GM21619 (cell line): Measurements from ENCODE around the gene VMAC.

ENCODE experiments used
- ATAC-seq: cut with Tn5 transposase; IDR thresholded peaks from one replicate; pipeline ENCODE4 v1.9.1; 2021; ENCODE audit not compliant: unreplicated experiment

VMAC gene

DNA sequence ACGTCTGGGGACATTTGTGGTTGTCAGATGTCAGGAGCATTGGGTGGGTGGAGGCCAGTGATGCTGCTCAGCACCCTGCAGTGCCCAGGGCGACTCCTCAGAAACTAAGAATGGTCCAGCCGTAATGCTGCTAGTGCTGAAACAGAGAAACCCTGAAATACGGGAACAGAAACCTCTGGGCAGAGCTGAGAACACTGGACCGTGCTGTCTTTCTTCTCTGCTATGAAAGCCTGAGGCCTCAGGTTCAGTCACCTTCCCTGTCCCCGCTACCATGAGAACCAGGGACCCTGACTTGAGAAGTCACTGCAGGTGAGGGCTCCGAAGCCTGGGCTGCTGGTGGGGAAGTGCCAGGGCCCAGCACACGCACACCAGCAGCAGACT lies 22.8 kb downstream of the VMAC start:
- no peak for ATAC-seq

DNA sequence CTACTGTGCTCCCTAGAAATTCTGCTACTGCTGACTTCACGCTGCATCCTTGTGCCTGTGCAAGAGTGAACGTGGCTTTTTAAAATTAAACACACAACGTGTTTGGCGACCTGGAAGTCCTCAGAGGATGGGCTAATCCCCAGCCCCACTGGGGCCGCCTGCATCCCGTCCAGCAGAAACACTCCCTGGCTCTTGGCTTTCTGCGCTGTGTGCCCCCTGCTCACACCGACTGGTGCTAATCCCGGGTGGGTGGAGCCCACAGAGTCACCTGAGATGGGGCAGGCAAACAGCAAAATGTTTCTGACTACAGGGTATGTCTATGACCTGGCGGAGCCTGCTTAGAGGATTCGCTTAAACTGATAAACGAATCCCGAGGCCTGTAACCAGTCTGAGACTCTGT lies 24.5 kb downstream of the VMAC start:
- no peak for ATAC-seq

DNA sequence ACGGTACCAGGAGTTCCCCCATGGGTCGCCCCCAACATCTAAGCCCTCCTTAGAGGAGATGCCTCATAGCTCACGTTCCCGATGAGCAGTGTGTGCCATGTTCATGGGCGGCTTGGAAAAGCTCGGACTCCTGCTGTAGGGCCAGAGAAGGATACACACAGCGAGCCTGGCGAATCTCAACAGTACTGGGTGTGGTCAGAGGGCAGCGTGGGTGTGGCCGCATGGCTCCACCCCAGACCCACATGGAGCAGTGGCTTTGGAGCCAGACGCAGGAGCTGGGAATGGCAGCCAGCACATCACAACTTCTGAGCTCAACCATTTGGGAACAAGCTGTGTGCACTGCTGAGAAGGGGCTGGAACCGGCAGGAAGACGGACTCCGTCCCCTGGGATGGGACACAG lies 25.0 kb downstream of the VMAC start:
- ATAC-seq: no peak

DNA sequence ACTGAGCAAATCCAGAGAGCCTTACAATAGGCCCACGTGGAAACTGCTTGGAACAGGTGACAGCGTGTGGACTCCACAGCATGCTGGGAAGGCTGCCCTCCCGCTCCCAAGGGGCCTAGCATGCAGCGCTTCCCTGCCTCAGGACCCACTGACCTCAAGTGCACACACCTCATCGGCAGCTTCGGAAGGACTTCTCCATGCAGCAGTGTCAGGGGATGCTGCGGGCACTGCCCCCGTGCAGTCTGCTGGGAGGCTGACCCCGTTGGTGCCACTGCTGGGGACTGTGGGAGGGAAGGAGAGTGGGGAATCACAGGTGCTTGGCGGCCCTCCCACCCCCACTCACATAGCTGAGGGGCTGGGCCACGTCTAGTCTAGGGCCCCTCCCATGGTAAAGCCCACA lies 26.6 kb downstream of the VMAC start:
- ATAC-seq: no peak

DNA sequence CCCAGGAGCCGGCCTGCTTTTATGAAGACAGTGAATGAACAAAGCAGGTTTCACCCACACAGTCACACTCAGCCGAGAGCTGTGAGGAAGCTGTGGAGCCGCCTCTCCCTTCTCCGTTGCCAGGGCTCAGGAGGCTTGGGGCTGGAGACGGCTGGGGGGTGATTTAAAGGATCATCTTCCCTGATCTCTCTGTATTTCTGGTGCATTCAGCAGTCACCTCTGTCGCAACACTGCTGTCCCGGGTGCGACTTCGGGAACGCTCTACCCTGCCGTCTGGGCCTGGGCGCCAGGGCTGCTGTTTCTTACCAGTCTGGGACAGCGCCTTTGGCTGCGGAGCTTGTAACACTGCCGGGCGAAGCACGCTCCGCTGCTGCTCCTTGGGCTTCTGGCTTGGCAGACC lies 27.5 kb downstream of the VMAC start:
- ATAC-seq: no peak

DNA sequence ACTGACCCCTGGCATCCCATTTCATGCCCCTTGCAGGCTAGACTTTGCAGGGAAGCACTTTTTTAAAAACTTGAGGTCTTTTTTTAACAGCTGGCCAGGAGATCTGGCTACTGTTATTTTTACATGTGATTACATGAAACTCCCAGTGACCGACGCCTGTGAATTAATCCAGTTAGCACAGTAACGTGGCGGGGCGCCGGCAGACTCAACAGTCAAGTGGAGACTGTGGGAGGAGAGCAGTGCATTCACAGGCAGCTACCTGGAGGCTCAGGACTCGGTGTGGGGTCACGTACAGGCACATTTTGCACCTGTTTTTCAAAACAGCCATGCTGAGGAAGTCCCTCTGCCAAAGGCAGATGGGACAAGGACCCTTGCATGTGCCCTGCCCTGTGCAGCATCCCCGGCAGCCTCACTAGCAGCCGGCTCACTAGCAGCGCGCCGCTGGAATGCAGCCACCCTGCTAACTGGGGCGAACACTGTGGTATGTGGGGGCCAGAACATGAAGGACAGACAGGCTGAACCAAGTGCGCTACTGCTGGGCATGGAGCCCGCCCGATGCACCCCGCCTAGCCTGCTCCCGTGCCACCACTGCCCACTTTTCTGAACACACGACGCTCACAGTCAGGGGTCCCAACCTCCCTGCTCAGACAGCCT lies 28.1 kb downstream of the VMAC start:
- no peak for ATAC-seq

DNA sequence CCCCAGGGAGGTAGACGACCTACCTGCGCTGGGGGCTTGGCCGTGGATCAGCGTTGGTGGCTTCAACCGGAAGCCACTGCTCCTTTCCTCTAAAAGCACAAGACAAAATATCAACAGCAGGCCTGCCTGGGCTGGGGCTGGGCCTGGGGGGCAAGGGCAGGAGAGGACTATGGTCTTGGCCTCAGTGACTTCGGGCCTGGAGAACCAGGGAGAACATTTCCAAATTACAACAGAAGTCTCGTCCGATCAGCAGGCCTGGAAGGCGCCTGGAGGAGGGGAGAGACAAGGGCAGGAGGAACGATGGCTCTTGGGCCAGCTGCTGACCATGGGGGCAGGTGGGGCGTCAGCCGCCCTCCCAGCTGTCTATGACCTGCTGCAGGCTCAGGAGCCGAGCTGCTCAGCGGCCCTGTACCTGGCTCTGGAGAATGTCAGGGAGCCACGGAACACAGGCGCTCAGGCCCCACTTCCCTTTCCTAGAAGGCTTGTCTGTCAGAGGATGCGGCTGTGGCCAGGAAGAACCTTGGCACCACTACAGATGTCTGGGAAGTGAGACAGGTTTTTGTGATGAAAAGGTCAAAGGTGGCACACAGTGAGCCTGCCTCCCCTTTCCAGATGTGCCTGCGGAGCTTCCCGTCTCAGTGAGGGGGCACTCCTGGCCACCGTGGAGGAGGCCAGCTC lies 28.9 kb downstream of the VMAC start:
- no peak for ATAC-seq

DNA sequence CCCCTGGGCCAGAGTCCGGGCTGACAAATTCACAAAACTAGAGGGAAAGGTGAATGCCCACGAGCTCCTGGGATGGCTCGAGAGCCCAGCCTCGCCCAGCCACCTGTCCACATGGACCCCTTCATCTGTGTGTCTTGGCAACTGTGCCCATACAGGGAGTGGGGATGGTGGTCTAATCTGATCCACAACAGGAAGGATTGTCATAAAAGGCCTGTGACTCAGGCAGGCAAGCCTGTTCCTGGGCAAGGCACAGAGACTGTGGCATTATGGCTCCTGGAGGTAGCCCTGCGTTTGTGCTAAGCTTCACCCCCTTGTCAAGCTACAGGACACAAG lies 29.4 kb downstream of the VMAC start:
- ATAC-seq: no peak

DNA sequence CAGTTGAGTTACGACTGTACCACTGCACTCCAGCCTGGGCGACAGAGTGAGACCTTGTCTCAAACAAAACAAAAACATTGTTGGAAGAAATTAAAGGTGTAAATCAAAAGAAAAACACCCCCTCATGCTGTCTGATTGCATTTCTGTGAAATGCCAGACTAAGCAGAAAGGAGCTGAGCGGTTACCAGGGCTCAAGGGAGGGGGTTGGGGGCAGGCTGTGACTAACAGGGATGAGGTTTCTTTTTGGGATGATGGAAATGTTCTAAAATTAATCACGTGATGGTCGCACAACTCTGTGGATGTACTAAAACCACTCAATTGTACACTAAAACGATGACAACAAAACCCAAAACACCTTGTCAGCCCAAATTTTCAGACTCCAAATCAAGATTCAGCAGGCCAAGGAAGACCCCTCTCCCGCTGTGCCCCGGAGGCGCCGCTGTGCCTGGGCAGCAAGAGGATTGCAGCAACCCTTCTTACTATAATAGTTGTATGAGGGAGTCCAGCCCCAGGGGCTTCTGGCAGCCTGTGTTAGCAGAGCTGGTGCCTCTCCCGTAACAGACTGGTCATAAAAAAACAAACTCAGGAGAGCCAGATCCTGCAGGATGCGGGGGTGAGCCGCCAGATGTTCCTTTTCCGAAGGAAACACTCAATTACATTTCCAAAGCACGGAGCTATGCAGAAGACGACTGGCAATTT lies 30.3 kb downstream of the VMAC start:
- ATAC-seq: no peak

DNA sequence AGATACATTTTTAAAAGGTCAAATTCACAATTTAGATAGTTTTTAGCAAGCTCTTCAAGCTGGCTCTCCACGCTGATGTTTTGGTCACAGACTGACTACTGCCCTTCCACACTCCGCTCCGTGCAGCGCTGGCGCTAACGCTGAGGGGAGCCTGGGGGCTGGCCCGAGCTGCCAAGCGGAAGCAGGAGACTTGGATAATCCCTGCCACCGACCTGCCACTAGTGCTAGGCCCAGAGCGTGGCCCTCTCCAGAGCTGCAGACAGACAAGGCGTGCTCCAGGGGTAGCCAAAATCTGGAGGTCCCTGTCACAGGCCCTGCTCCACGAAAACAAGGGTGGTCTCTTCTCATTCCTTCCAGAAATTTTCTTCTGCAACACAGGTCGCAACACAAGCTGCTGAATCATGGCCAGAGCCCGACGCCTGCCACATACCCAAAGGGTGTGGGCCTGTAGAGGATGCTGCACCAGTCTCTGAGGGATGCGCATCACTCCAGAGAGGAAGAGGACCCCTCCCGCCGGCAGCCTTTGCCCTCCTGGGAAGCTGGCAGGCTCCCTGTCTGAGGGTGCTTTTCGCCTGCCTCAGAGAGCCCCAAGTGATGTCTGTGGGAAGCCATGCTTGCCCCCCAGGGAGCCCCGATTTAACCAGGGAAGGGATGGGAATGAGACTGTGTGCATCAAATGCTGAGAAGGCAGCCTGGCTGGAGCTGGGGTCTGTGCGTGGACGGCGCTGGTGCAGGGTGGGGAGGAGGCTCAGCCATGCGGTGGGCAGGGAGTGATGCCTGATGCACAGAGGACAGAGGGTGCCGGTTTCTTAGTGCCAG lies 31.0 kb downstream of the VMAC start:
- no peak for ATAC-seq

DNA sequence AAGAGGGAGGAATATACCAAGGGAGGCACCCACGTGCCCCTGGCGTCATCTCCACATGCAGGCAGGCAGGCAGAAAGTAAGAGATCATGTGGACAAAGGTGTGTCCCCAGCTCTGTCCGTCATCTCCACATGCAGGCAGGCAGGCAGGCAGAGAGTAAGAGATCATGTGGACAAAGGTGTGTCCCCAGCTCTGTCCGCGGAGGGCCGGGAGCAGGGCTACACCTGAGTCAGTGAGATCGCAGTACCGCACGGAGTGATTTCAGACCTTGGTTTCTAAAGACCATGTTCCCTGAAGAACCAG lies 31.6 kb downstream of the VMAC start:
- no peak for ATAC-seq

DNA sequence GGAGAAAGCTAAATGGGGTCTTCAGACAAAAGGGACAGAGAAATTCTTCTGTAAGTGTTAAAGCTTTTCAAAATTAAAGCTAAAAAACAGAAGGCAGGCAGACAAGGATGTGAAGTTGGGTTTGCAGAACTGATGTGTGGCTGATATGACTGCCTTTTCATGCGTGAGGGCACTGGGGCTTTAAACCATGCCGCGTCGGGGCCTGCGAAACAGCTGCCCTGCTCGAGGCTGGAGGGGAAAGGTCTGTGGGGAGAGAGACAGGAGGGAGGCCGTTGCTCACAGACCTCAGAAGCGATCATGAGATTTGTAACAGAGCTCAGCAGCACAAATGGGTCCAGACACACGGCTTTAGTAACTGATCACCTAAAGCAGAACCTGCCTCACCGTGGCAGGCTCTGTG lies 32.9 kb downstream of the VMAC start:
- ATAC-seq: no peak

DNA sequence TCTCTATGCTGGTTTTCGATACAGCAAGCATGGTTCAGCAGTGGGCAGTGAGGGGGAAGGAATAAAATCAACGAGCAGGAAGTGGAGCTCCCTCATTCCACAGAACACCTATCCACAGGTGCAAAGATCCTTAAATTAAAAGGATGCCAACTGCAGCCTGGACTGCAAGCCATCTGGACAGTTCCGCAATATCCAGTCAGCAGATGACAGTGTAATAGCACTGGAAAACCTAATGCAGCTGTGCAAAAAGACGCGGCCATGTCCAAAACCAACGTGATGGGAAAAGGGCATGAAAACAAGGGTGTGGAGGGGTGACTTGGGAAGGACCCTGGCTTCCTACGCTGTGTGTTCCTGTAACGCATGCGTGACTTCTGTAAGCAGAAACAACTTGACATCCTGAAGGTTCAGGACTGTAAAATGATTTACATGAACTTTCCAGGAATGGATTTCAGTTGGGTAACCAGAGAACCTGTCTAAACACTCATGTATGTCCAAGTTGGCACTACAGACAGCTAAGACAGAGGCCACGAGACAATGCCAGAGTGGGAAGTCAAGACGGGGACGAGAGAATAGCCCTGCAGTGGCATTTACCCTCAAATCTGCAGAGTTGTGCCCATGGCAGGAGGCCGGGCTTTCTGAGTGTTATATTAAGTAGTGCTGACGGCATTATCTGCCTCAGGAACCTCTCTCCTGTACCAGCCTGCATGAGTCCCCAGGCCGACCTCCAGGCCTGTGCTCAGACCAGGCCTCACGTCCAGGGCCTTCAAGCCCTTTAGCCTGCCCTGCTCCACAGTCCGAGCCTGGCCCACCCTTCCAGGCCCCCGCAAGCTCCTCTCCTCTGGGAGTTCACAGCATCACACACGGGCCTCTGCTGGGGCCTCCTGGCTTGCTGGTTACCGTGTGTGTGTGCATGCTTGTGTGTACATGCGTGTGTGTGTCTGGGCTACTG lies 35.9 kb downstream of the VMAC start:
- ATAC-seq: no peak

DNA sequence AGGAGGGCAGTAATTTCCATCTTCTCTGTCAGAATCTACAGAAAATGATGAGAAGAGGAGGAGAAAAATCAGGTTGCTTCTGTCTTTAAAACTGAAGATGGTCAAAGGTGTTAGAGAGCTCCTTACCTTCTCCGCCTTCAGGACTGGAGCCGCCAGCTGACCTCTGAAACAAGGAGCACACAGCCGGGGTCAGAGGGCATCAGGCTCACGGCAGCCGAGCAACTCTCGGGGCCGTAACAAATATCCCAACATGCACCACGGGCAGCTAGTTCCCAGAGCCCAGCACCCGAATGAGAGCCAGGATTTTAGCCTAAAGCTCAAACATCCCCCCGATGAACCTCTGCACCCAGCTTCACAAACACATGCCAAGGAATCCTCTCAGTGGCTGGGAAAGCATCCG lies 37.0 kb downstream of the VMAC start:
- no peak for ATAC-seq

DNA sequence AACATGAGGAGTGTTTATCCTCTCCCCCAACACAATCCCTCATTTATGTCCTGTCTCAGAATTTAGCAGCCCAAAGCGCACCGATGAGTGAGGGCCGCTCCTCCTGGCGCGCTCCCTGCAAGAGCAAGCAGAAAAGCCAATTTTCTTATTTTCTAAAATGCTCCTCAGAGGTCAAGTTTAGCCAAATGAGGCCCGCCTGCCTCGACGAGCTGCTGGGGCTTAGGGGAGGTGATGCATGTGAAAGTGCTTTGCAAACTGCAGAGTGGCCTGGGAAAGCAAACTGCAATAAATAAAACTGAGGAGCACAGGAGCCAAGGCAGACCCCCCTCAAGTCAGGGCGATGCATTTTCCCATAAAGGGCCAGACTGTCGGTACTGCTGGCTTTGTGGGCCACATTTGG lies 38.4 kb downstream of the VMAC start:
- no peak for ATAC-seq

DNA sequence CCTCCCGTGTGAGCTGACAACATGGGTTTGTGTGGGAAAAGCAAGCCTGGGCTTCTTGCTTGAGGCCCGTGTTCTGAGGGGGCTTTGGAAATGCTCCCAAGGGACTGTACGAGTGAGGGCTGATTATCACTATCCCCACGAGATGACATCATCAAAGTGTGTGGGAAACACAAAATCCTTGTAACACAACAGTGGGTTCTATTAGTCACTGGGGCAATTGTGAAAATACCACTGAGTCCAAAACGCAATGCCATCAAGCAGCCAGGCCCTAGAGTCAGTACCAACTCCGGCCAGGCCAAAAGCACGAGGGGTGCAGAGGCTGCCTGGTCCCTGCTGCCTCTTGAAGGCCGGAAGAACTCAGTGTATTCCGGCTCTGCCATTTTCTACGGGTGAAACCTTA lies 39.0 kb downstream of the VMAC start:
- no peak for ATAC-seq

DNA sequence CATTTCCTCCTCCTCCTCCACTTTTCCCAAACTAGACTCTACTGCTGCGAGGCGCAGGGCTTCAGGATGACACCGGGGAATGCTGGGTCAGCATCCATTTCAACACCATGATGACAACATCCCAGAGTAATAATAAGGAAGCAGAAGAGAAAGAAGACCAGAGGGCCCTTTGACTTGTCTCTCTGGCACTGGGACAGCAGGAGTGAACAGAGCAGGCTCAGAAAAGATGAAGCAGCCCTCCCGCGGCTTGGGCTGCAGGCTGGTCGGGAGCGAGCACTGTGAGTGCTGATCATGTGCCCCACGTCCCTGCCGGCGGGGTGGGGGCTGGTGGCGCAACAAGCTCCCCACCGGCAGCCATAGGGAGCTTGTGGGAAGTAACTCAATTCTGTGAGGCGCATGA lies 42.8 kb downstream of the VMAC start:
- ATAC-seq: no peak

DNA sequence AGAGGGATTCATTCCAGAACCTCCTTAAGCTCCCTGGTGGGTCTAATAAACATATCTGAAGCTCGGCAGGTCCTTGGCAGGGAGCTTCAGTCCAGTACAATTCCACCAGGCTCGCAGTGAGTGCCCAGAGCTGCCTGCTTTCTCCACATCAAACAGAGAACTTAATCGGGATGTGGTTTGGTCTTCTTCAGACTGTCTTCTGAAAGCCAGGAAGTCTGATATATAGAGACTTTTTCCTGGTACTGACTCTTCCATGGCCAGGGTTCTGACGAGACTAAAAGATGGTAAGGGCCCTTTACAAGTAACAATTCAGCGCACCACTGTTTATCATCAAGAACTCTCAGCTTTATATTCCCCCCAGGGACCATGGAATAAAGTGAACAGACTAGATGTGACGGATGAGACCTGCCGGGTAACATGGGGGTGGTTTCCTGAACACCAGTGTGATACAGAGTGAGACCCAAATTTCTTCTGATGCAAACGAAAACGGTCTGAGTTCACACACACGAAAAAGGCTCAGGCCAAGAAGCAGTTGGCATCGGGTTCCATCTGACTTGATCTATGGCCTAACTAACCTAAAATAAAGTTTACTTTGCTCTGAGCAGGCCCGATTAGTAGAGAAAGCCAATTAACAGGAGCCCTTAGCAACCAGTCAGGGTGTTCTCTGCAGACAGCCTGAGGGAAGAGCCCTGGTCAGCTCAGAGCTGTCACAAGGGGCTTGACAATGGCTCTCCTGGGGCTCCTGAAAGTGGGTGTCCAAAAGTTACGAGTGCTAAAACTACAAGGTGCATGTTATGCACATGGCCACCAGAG lies 44.3 kb downstream of the VMAC start:
- ATAC-seq: no peak

DNA sequence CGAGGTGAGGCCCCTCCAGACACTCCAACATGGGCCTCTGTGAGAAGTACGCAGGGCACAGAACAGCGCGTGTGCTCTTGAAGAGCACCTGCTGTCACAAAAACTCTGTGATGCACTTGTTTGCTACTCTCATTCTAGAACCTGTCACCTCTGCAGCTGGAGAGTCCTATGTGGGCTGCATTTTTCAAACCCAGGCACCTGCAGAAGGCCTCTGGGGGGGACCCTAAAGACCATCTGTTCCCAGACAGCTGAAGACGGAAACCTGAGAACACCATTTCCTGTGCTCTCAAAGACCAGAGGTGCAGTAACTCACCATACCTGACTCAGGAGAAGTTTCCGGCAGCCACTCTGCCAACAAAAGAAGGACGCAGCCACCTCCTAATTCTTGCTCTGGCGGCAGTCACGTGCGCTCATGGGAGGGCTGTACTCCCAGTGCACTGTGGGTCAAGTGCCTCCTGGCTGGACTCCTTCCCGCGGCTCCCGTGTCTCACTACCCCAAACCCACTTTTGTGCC lies 45.2 kb downstream of the VMAC start:
- ATAC-seq: no peak

DNA sequence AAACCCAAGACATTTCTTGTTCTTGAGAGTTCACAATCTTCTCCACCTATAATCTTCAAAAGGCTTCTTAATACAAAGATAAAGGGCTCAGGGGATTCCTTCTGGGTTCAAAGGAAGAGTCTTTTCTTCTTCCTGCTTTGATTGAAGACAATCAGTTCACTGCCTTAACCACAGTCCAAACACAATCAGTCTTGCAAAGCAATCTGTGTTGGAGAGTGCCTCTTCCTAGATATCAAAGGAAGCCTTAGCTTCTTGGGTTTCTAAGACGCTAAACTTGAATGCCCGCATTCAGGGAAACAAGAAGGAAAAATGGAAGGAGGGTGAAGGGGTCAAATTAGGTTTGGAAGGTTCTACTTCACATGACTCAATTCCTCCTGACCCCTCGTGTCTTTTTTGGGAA lies 46.1 kb downstream of the VMAC start:
- no peak for ATAC-seq
